Hair follicle dermal papilla cell (primary cell): ENCODE results near the gene NAGPA. TPM values are rescaled to one million over a fixed set of nuclear protein-coding genes. Genes with fewer than 3 reads are reported as not detected.

ENCODE experiments used
- total RNA-seq: library from RNA; depleted of rRNA; stranded (reverse); fragments of >200 nt; gene quantifications from 2 replicates; pipeline ENCODE4 v1.2.3, GENCODE V29; 2012

The NAGPA gene, protein sequence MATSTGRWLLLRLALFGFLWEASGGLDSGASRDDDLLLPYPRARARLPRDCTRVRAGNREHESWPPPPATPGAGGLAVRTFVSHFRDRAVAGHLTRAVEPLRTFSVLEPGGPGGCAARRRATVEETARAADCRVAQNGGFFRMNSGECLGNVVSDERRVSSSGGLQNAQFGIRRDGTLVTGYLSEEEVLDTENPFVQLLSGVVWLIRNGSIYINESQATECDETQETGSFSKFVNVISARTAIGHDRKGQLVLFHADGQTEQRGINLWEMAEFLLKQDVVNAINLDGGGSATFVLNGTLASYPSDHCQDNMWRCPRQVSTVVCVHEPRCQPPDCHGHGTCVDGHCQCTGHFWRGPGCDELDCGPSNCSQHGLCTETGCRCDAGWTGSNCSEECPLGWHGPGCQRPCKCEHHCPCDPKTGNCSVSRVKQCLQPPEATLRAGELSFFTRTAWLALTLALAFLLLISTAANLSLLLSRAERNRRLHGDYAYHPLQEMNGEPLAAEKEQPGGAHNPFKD
- total RNA-seq, result 20.4 and 25.6 TPM in 2 replicates

GRCh38 chr16:5033256-5034166 lies at the start of gene NAGPA:
TSS of gene NAGPA (minus strand) at chr16:5033935. CDS start at chr16:5033914, 21 bp downstream.

DNA sequence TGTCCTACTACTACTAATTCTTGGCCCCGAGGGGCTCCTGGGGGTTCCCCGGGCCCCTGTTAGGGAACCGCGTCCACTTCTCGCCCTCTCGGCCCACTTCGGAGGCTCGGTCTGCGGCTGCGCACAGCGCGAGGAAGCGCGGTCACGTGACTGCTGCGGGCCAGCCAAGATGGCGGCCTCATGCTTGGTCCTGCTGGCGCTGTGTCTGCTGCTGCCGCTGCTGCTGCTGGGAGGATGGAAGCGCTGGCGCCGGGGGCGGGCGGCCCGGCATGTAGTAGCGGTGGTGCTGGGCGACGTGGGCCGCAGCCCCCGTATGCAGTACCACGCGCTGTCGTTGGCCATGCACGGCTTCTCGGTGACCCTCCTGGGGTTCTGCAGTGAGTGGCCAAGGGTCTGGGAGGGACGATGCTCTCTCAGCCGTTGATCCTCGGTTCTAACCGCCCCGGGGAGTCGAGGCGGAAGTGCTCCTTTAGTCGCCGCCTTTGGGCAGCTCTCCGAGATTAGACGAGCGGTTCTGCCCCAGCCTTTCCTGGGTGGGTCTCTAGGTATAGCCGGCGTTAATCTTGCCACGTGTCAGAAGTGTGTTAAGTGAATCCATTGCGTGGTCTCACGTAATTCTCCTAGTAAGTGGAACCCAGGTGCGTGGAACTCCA lies 38.1 kb upstream of the NAGPA start, which contains the start of gene ALG1:
ALG1 (plus strand) TSS at position 163 of the 653 bp plus-strand sequence; CDS start at position 170, 7 bp downstream.

DNA sequence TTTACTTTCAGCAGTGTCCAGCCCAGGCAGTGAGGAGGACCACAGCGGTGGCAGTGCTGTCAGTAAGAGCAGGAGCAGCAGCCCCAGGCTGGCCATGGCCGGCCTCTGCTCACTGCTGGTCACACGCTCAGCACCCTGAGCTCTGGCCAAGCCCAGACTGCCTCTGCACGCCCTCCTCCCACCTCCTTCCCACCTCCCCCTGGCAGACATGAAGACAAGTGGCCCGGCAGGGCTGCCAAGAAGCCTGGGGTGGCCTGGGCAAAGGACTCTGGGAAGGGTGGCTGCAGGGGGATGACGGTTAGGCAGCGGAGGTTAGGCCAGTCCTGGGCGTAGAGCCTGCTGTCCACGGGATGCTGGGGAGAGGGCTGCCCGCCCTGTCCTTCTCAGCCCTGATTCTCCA lies 32.1 kb upstream of the NAGPA start, which contains the start of gene C16orf89:
C16orf89 (minus strand) TSS at position 144 of the 400 bp plus-strand sequence; CDS start at position 96, 48 bp downstream.

Other genes starting within 250 kb of the NAGPA start
- not detected in 2 replicates for gene SEPTIN12, start 245.6 kb downstream of the NAGPA start, total RNA-seq
- gene SMIM22, start 238.6 kb downstream of the NAGPA start, total RNA-seq, result not detected in 2 replicates
- 14.8 and 16.0 TPM in 2 replicates for gene ROGDI, start 231.3 kb downstream of the NAGPA start, total RNA-seq
- gene GLYR1, start 186.6 kb downstream of the NAGPA start, total RNA-seq, result 43.4 and 55.3 TPM in 2 replicates
- 29.0 and 34.4 TPM in 2 replicates for gene UBN1, start 186.5 kb downstream of the NAGPA start, total RNA-seq
- 40.3 and 41.9 TPM in 2 replicates for gene PPL, start 96.8 kb downstream of the NAGPA start, total RNA-seq
- 0.12 and 0.32 TPM in 2 replicates for gene SEC14L5, start 75.6 kb downstream of the NAGPA start, total RNA-seq
- not detected in 2 replicates for gene C16orf89, start 32.0 kb upstream of the NAGPA start, total RNA-seq
- gene ALG1, start 37.9 kb upstream of the NAGPA start, total RNA-seq, result 30.8 and 32.1 TPM in 2 replicates
- gene EEF2KMT, start 63.9 kb upstream of the NAGPA start, total RNA-seq, result 11.1 and 12.2 TPM in 2 replicates